GM23338 (cell line): ENCODE results near the gene IRF2BP1. TPM values are rescaled to one million over a fixed set of nuclear protein-coding genes. Genes with fewer than 3 reads are reported as not detected.

Experiments
- ATAC-seq: fragments of 200-7000 bp; cut with Tn5 transposase; 3 replicates; pipeline ENCODE4 v1.9.1; 2020
- DNase-seq: peaks from one replicate; pipeline ENCODE4 v3.0.0-alpha.2; 2015; ENCODE audit warnings: low spot score
- H2AFZ ChIP-seq: fragments of 200-600 bp; sonication (generic); 2 replicates; pipeline ENCODE4 v1.8.0; 2016; ENCODE audit warnings: antibody characterized with exemption, mild to moderate bottlenecking, moderate library complexity
- H3F3A ChIP-seq: fragments of 200-600 bp; sonication (generic); replicated peaks from 2 replicates; pipeline ENCODE4 v1.8.0; 2017; ENCODE audit warnings: antibody characterized with exemption, mixed run types, low read depth
- H3K27ac ChIP-seq: fragments of 200-600 bp; sonication (generic); 2 replicates; pipeline ENCODE4 v1.6.1; 2016; ENCODE audit warnings: low read depth
- H3K27me3 ChIP-seq: fragments of 200-600 bp; sonication (generic); 2 replicates; pipeline ENCODE4 v1.8.0; 2016; ENCODE audit warnings: mild to moderate bottlenecking, mixed run types, moderate library complexity; ENCODE audit not compliant: insufficient read depth
- H3K36me3 ChIP-seq: fragments of 200-600 bp; sonication (generic); 2 replicates; pipeline ENCODE4 v1.8.0; 2016; ENCODE audit warnings: mild to moderate bottlenecking; ENCODE audit not compliant: insufficient read depth
- H3K4me1 ChIP-seq: fragments of 200-600 bp; sonication (generic); 2 replicates; pipeline ENCODE4 v1.8.0; 2016; ENCODE audit warnings: mild to moderate bottlenecking, moderate library complexity; ENCODE audit not compliant: insufficient read depth
- H3K4me2 ChIP-seq: fragments of 200-600 bp; sonication (generic); 2 replicates; pipeline ENCODE4 v1.7.1; 2017; ENCODE audit warnings: mixed run types
- H3K4me3 ChIP-seq: fragments of 200-600 bp; sonication (generic); 2 replicates; pipeline ENCODE4 v1.6.1; 2016; ENCODE audit warnings: mixed run types
- H3K79me2 ChIP-seq: fragments of 200-600 bp; sonication (generic); replicated peaks from 2 replicates; pipeline ENCODE4 v1.8.0; 2017; ENCODE audit warnings: mild to moderate bottlenecking; ENCODE audit not compliant: insufficient read depth
- H3K9me2 ChIP-seq: fragments of 200-600 bp; sonication (generic); 2 replicates; pipeline ENCODE4 v1.8.0; 2017; ENCODE audit not compliant: insufficient read depth
- H4K20me1 ChIP-seq: fragments of 200-600 bp; sonication (generic); replicated peaks from 2 replicates; pipeline ENCODE4 v1.8.0; 2017; ENCODE audit warnings: mild to moderate bottlenecking; ENCODE audit not compliant: insufficient read depth
- H3K27ac Mint-ChIP-seq: 2 replicates; pipeline ENCODE4 v1.8.0; 2020; ENCODE audit warnings: inconsistent platforms, mild to moderate bottlenecking, moderate library complexity, mixed read lengths
- H3K27me3 Mint-ChIP-seq: 3 replicates; pipeline ENCODE4 v1.8.0; 2022; ENCODE audit warnings: low read depth, mild to moderate bottlenecking, moderate library complexity, mixed read lengths, inconsistent platforms; ENCODE audit not compliant: insufficient read depth, poor library complexity
- H3K36me3 Mint-ChIP-seq: 3 replicates; pipeline ENCODE4 v1.8.0; 2021; ENCODE audit warnings: low read depth, mild to moderate bottlenecking, inconsistent platforms, moderate library complexity, mixed read lengths
- H3K4me1 Mint-ChIP-seq: 3 replicates; pipeline ENCODE4 v1.8.0; 2020; ENCODE audit warnings: mild to moderate bottlenecking, inconsistent platforms, mixed read lengths
- H3K4me3 Mint-ChIP-seq: 3 replicates; pipeline ENCODE4 v1.8.0; 2021; ENCODE audit warnings: moderate library complexity, mild to moderate bottlenecking, inconsistent platforms, mixed read lengths
- H3K9me3 Mint-ChIP-seq: 3 replicates; pipeline ENCODE4 v1.8.0; 2020; ENCODE audit warnings: moderate library complexity, mild to moderate bottlenecking, inconsistent platforms, mixed read lengths
- CREB1 ChIP-seq: fragments of 250-450 bp; sonication (Bioruptor Pico); IDR thresholded peaks from 2 replicates; pipeline ENCODE4 v1.5.0; 2020; ENCODE audit warnings: low read depth, mild to moderate bottlenecking, moderate library complexity
- EZH2 ChIP-seq: fragments of 200-600 bp; sonication (generic); IDR thresholded peaks from one replicate; pipeline ENCODE4 v1.8.0; 2017; ENCODE audit warnings: antibody characterized with exemption, mild to moderate bottlenecking, low read depth; ENCODE audit not compliant: unreplicated experiment
- EZH2phosphoT487 ChIP-seq: fragments of 200-600 bp; sonication (generic); IDR thresholded peaks from one replicate; pipeline ENCODE4 v1.8.1; 2018; ENCODE audit warnings: antibody characterized with exemption; ENCODE audit not compliant: unreplicated experiment
- JUNB ChIP-seq: IDR thresholded peaks from one replicate; pipeline ENCODE4 v1.6.1; 2016; ENCODE audit warnings: antibody characterized with exemption; ENCODE audit not compliant: unreplicated experiment
- NANOG ChIP-seq: IDR thresholded peaks from 2 replicates; pipeline ENCODE4 v1.6.1; 2016; ENCODE audit warnings: antibody characterized with exemption, borderline replicate concordance
- POLR2AphosphoS5 ChIP-seq: IDR thresholded peaks from 2 replicates; pipeline ENCODE4 v1.6.1; 2016; ENCODE audit warnings: antibody characterized with exemption, low read depth
- STAT1 ChIP-seq: IDR thresholded peaks from one replicate; pipeline ENCODE4 v1.6.1; 2016; ENCODE audit warnings: antibody characterized with exemption; ENCODE audit not compliant: unreplicated experiment
- ZNF114 ChIP-seq: fragments of 250-450 bp; sonication (Bioruptor Pico); IDR thresholded peaks from 2 replicates; pipeline ENCODE4 v1.5.0; 2020; ENCODE audit warnings: mild to moderate bottlenecking, moderate library complexity
- ZNF331 ChIP-seq: fragments of 250-450 bp; sonication (Bioruptor Pico); IDR thresholded peaks from 2 replicates; pipeline ENCODE4 v1.5.0; 2020; ENCODE audit warnings: low read depth, mild to moderate bottlenecking, moderate library complexity
- polyA plus RNA-seq: library from polyadenylated mRNA; unstranded; fragments of >200 nt; fragmentation: Nextera tagmentation; extraction: Ambion mirVana; gene quantifications from 2 replicates; pipeline ENCODE4 v1.2.1, GENCODE V29; 2016
- total RNA-seq: library from RNA; depleted of rRNA; stranded (reverse); fragments of >200 nt; shearing (Covaris generic); gene quantifications from 2 replicates; pipeline ENCODE4 v1.2.3, GENCODE V29; 2014
- TF ChIP-seq, protein P1 (sequence below): IDR thresholded peaks from one replicate; pipeline ENCODE4 v1.6.1; 2018; ENCODE audit warnings: antibody characterized with exemption; ENCODE audit not compliant: unreplicated experiment
- TF ChIP-seq, protein P2 (sequence below): IDR thresholded peaks from 2 replicates; pipeline ENCODE4 v1.6.1; 2016; ENCODE audit warnings: antibody characterized with exemption
- TF ChIP-seq, protein P3 (sequence below), 2 experiments: fragments of 200-600 bp in 1 of 2; sonication (generic) in 1 of 2; conservative IDR thresholded peaks; 2 replicates each; pipeline versions ENCODE4 v1.5.1 to v1.6.1; 2016 to 2017; ENCODE audit warnings: antibody characterized with exemption in 2 of 2, low read depth in 2 of 2, mild to moderate bottlenecking in 2 of 2, moderate library complexity in 1 of 2
- TF ChIP-seq, protein P4 (sequence below): fragments of 250-450 bp; sonication (Bioruptor Pico); IDR thresholded peaks from 2 replicates; pipeline ENCODE4 v1.5.0; 2020; ENCODE audit warnings: mild to moderate bottlenecking, moderate library complexity

IRF2BP1 gene
- total and polyA plus RNA-seq, 2 experiments from 2014 or later = 10.4 to 41.6 TPM

DNA sequence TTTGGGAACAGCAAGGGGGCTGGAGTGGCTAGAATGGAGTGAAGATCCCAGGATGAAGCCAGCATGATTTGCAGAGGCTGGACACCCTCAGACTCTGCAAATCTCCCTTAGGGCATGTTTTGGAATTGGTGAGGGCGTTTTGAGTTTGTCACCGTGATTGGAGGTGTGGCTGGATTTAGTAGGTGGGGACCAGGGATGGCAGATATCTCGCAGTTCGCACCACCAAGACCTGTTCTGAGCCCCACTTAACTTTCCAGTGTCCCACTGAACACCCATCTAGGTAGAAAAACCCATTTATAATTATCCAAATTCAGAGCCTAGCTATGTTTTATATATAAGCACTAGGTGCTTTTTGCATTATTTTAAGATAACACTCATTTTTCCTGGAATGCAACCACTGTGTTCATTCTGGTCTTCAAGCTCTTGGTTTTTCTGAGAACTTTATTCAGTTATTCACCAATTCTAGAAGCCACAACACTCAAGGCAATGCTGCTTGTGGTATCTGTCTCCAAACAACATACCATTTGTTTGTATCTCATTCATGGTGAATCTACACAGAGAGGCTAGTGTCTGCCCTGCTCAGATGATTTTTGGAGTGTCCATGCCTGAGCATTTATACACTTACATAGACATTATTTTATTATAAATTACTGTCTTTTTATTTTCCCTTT lies 31.6 kb upstream of the IRF2BP1 start:
- no peak overlapping the region for H2AFZ ChIP-seq
- no peaks in the 10 kb centered on the region for H3K79me2 ChIP-seq
- H3K9me3 Mint-ChIP-seq = no peaks in the 10 kb centered on the region; the same call in 2 of the 3 replicates
- H3K27ac ChIP-seq = no peak overlapping the region
- H3K4me1 ChIP-seq = no peaks in the 10 kb centered on the region
- no peak overlapping the region for H3K4me3 ChIP-seq
- ATAC-seq (no peak), DNase-seq (no peak)
- H3K9me2 ChIP-seq = no peaks in the 10 kb centered on the region
- H3K4me2 ChIP-seq = no peak overlapping the region
- peaks cover 10% of the 10 kb centered on the region for H3K27me3 Mint-ChIP-seq
- no peak overlapping the region for H3K27ac Mint-ChIP-seq
- H3K4me1 Mint-ChIP-seq = no peaks in the 10 kb centered on the region; the same call in 2 of the 3 replicates
- no peaks in the 10 kb centered on the region for H3K27me3 ChIP-seq
- H4K20me1 ChIP-seq = no peaks in the 10 kb centered on the region
- H3K4me3 Mint-ChIP-seq = no peak overlapping the region
- H3F3A ChIP-seq = peaks cover 13% of the 10 kb centered on the region; the same call in 1 of the 2 replicates
- TF ChIP-seq POLR2AphosphoS5 (no peak), CREB1 (no peak), NANOG (no peak), ZNF114 (CRISPR knock-in tag) (no peak), EZH2phosphoT487 (no peak), STAT1 (no peak), EZH2 (no peak), JUNB (no peak), ZNF331 (CRISPR knock-in tag) (no peak)
- TF ChIP-seq, protein P1, sequence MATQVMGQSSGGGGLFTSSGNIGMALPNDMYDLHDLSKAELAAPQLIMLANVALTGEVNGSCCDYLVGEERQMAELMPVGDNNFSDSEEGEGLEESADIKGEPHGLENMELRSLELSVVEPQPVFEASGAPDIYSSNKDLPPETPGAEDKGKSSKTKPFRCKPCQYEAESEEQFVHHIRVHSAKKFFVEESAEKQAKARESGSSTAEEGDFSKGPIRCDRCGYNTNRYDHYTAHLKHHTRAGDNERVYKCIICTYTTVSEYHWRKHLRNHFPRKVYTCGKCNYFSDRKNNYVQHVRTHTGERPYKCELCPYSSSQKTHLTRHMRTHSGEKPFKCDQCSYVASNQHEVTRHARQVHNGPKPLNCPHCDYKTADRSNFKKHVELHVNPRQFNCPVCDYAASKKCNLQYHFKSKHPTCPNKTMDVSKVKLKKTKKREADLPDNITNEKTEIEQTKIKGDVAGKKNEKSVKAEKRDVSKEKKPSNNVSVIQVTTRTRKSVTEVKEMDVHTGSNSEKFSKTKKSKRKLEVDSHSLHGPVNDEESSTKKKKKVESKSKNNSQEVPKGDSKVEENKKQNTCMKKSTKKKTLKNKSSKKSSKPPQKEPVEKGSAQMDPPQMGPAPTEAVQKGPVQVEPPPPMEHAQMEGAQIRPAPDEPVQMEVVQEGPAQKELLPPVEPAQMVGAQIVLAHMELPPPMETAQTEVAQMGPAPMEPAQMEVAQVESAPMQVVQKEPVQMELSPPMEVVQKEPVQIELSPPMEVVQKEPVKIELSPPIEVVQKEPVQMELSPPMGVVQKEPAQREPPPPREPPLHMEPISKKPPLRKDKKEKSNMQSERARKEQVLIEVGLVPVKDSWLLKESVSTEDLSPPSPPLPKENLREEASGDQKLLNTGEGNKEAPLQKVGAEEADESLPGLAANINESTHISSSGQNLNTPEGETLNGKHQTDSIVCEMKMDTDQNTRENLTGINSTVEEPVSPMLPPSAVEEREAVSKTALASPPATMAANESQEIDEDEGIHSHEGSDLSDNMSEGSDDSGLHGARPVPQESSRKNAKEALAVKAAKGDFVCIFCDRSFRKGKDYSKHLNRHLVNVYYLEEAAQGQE = no peak
- TF ChIP-seq, protein P2, sequence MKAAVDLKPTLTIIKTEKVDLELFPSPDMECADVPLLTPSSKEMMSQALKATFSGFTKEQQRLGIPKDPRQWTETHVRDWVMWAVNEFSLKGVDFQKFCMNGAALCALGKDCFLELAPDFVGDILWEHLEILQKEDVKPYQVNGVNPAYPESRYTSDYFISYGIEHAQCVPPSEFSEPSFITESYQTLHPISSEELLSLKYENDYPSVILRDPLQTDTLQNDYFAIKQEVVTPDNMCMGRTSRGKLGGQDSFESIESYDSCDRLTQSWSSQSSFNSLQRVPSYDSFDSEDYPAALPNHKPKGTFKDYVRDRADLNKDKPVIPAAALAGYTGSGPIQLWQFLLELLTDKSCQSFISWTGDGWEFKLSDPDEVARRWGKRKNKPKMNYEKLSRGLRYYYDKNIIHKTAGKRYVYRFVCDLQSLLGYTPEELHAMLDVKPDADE = no peak
- TF ChIP-seq, protein P3, sequence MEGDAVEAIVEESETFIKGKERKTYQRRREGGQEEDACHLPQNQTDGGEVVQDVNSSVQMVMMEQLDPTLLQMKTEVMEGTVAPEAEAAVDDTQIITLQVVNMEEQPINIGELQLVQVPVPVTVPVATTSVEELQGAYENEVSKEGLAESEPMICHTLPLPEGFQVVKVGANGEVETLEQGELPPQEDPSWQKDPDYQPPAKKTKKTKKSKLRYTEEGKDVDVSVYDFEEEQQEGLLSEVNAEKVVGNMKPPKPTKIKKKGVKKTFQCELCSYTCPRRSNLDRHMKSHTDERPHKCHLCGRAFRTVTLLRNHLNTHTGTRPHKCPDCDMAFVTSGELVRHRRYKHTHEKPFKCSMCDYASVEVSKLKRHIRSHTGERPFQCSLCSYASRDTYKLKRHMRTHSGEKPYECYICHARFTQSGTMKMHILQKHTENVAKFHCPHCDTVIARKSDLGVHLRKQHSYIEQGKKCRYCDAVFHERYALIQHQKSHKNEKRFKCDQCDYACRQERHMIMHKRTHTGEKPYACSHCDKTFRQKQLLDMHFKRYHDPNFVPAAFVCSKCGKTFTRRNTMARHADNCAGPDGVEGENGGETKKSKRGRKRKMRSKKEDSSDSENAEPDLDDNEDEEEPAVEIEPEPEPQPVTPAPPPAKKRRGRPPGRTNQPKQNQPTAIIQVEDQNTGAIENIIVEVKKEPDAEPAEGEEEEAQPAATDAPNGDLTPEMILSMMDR (conservative IDR thresholded peaks at IDR 0.05; ENCODE audit: low read depth in 2 of 2) = no peak
- TF ChIP-seq, protein P4, sequence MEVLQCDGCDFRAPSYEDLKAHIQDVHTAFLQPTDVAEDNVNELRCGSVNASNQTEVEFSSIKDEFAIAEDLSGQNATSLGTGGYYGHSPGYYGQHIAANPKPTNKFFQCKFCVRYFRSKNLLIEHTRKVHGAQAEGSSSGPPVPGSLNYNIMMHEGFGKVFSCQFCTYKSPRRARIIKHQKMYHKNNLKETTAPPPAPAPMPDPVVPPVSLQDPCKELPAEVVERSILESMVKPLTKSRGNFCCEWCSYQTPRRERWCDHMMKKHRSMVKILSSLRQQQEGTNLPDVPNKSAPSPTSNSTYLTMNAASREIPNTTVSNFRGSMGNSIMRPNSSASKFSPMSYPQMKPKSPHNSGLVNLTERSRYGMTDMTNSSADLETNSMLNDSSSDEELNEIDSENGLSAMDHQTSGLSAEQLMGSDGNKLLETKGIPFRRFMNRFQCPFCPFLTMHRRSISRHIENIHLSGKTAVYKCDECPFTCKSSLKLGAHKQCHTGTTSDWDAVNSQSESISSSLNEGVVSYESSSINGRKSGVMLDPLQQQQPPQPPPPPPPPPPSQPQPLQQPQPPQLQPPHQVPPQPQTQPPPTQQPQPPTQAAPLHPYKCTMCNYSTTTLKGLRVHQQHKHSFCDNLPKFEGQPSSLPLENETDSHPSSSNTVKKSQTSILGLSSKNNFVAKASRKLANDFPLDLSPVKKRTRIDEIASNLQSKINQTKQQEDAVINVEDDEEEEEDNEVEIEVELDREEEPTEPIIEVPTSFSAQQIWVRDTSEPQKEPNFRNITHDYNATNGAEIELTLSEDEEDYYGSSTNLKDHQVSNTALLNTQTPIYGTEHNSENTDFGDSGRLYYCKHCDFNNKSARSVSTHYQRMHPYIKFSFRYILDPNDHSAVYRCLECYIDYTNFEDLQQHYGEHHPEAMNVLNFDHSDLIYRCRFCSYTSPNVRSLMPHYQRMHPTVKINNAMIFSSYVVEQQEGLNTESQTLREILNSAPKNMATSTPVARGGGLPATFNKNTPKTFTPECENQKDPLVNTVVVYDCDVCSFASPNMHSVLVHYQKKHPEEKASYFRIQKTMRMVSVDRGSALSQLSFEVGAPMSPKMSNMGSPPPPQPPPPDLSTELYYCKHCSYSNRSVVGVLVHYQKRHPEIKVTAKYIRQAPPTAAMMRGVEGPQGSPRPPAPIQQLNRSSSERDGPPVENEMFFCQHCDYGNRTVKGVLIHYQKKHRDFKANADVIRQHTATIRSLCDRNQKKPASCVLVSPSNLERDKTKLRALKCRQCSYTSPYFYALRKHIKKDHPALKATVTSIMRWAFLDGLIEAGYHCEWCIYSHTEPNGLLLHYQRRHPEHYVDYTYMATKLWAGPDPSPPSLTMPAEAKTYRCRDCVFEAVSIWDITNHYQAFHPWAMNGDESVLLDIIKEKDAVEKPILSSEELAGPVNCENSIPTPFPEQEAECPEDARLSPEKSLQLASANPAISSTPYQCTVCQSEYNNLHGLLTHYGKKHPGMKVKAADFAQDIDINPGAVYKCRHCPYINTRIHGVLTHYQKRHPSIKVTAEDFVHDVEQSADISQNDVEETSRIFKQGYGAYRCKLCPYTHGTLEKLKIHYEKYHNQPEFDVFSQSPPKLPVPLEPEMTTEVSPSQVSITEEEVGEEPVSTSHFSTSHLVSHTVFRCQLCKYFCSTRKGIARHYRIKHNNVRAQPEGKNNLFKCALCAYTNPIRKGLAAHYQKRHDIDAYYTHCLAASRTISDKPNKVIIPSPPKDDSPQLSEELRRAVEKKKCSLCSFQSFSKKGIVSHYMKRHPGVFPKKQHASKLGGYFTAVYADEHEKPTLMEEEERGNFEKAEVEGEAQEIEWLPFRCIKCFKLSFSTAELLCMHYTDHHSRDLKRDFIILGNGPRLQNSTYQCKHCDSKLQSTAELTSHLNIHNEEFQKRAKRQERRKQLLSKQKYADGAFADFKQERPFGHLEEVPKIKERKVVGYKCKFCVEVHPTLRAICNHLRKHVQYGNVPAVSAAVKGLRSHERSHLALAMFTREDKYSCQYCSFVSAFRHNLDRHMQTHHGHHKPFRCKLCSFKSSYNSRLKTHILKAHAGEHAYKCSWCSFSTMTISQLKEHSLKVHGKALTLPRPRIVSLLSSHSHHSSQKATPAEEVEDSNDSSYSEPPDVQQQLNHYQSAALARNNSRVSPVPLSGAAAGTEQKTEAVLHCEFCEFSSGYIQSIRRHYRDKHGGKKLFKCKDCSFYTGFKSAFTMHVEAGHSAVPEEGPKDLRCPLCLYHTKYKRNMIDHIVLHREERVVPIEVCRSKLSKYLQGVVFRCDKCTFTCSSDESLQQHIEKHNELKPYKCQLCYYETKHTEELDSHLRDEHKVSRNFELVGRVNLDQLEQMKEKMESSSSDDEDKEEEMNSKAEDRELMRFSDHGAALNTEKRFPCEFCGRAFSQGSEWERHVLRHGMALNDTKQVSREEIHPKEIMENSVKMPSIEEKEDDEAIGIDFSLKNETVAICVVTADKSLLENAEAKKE = no peak
- H3K36me3 ChIP-seq = no peaks in the 10 kb centered on the region
- no peaks in the 10 kb centered on the region; the same call in 2 of the 3 replicates for H3K36me3 Mint-ChIP-seq
